Measurements from ENCODE around the gene NRROS. TPM values are rescaled to one million over a fixed set of nuclear protein-coding genes. Genes with fewer than 3 reads are reported as not detected.

Gene NRROS
- polyA plus RNA-seq, 1 of the 3 experiments (the other 2 are of a cell fraction), result 0.25 TPM

GRCh38 chr3:196640297-196641018 is 964 bp downstream of the NRROS start (continued):
- TF ChIP-seq NRF1 (IDR thresholded peaks at IDR 0.05; ENCODE audit: low read depth, low read length), result no peak

GRCh38 chr3:196641333-196642054 is 2.0 kb downstream of the NRROS start:
- 97% methylated on average over 8 of the region's 9 CpGs for WGBS (ENCODE audit: low lambda C conversion rate)
- Histone ChIP-seq H3K9me2 (no peaks in the 10 kb centered on the region), H3K27me3 (ENCODE audit: insufficient read depth) (peaks cover 26% of the 10 kb centered on the region), H3K4me3 (ENCODE audit: low read depth in 2 of 2, low read length in 1 of 2) (no peak overlapping the region), H3K36me3 (replicated peaks in 1 of 2; ENCODE audit: control insufficient read depth in 1 of 2, insufficient read depth in 2 of 2, low read length in 1 of 2) (no peaks in the 10 kb centered on the region), H3K9me3 (no peaks in the 10 kb centered on the region), H3K9ac (no peak overlapping the region), H3K27ac (ENCODE audit: low read depth in 2 of 2, low read length in 1 of 2) (no peak overlapping the region), H3K4me2 (no peak overlapping the region), H3F3A (replicated peaks; ENCODE audit: insufficient read depth) (no peaks in the 10 kb centered on the region), H2AFZ (ENCODE audit: low read depth) (no peak overlapping the region), H3K4me1 (ENCODE audit: control insufficient read depth in 1 of 2, insufficient read depth in 2 of 2, low read depth in 1 of 2, low read length in 1 of 2) (no peaks in the 10 kb centered on the region; a peak in 1 of 4 replicates), H4K20me1 (ENCODE audit: insufficient read depth) (no peaks in the 10 kb centered on the region), H3K79me2 (ENCODE audit: insufficient read depth) (no peaks in the 10 kb centered on the region)
- POLR2A ChIA-PET, result no interaction called here
- TF ChIP-seq TCF12 (IDR thresholded peaks at IDR 0.05) (no peak), GABPA (IDR thresholded peaks at IDR 0.05; ENCODE audit: low read depth) (no peak), TEAD4 (IDR thresholded peaks at IDR 0.05; ENCODE audit: borderline replicate concordance, insufficient read depth) (no peak), MAX (IDR thresholded peaks at IDR 0.05; ENCODE audit: low read depth) (no peak), MXI1 (IDR thresholded peaks at IDR 0.05; ENCODE audit: low read depth, low read length) (no peak)
- no peak for DNase-seq
- CTCF ChIA-PET, result no interaction called here

GRCh38 chr3:196642434-196642833 is 2.9 kb downstream of the NRROS start:
- Histone ChIP-seq H3K27me3 (ENCODE audit: insufficient read depth) (peaks cover 25% of the 10 kb centered on the region), H3K9me3 (no peaks in the 10 kb centered on the region), H3K36me3 (replicated peaks in 1 of 2; ENCODE audit: control insufficient read depth in 1 of 2, insufficient read depth in 2 of 2, low read length in 1 of 2) (no peaks in the 10 kb centered on the region), H3K4me2 (no peak overlapping the region), H3K9me2 (no peaks in the 10 kb centered on the region), H4K20me1 (ENCODE audit: insufficient read depth) (no peaks in the 10 kb centered on the region), H3K4me3 (ENCODE audit: low read depth in 2 of 2, low read length in 1 of 2) (no peak overlapping the region), H3F3A (replicated peaks; ENCODE audit: insufficient read depth) (no peaks in the 10 kb centered on the region), H3K79me2 (ENCODE audit: insufficient read depth) (no peaks in the 10 kb centered on the region), H2AFZ (ENCODE audit: low read depth) (no peak overlapping the region), H3K9ac (no peak overlapping the region), H3K27ac (ENCODE audit: low read depth in 2 of 2, low read length in 1 of 2) (no peak overlapping the region), H3K4me1 (ENCODE audit: control insufficient read depth in 1 of 2, insufficient read depth in 2 of 2, low read depth in 1 of 2, low read length in 1 of 2) (no peaks in the 10 kb centered on the region; a peak in 1 of 4 replicates)
- ChIA-PET POLR2A (no interaction called here), CTCF (no interaction called here)
- DNase-seq, result no peak
- WGBS (ENCODE audit: low lambda C conversion rate), result 95% methylated on average over 10 of the region's 11 CpGs
- no peak for TF ChIP-seq YY1 (IDR thresholded peaks at IDR 0.05; ENCODE audit: low read depth)
- no peak for TF ChIP-seq GATA2 (CRISPR knock-in tag; IDR thresholded peaks at IDR 0.05)
- no peak for TF ChIP-seq RCOR1 (IDR thresholded peaks at IDR 0.05; ENCODE audit: low read length)
- TF ChIP-seq NRF1 (IDR thresholded peaks at IDR 0.05; ENCODE audit: low read depth, low read length), result no peak
- TF ChIP-seq CTCF (IDR thresholded peaks at IDR 0.05), result no peak
- TF ChIP-seq MEF2A (IDR thresholded peaks at IDR 0.05; ENCODE audit: borderline replicate concordance, low read depth), result no peak
- TF ChIP-seq REST (IDR thresholded peaks at IDR 0.05; ENCODE audit: low read depth, low read length), result no peak
- TF ChIP-seq FOXM1 (IDR thresholded peaks at IDR 0.05; ENCODE audit: low read depth), result no peak
- no peak for TF ChIP-seq JUND (IDR thresholded peaks at IDR 0.05)
- TF ChIP-seq ELF1 (IDR thresholded peaks at IDR 0.05), result no peak
- TF ChIP-seq PBX3 (IDR thresholded peaks at IDR 0.05), result no peak
- no peak for TF ChIP-seq TEAD4 (IDR thresholded peaks at IDR 0.05; ENCODE audit: borderline replicate concordance, insufficient read depth)
- TF ChIP-seq MXI1 (IDR thresholded peaks at IDR 0.05; ENCODE audit: low read depth, low read length), result no peak
- TF ChIP-seq EZH2phosphoT487 (IDR thresholded peaks at IDR 0.05; ENCODE audit: borderline replicate concordance, low read depth), result no peak
- no peak for TF ChIP-seq NFIC (IDR thresholded peaks at IDR 0.05; ENCODE audit: borderline replicate concordance)
- no peak for TF ChIP-seq POLR2AphosphoS5 (IDR thresholded peaks at IDR 0.05; ENCODE audit: low read depth, low read length)
- TF ChIP-seq RFX5 (IDR thresholded peaks at IDR 0.05; ENCODE audit: low read length), result no peak
